Activated CD8-positive, alpha-beta memory T cell treated with anti-CD3 and anti-CD28 coated beads, Interleukin-2, amount 50 U/mL, for 1 hour (primary cell): Measurements from ENCODE around the gene PDE1A.

Source experiments
- DNase-seq: peaks from one replicate; pipeline ENCODE4 v3.0.0-alpha.2; 2020; ENCODE audit errors: extremely low read depth

PDE1A gene

GRCh38 chr2:182197529-182197928 is 229.3 kb downstream of the PDE1A start:
- DNase-seq: no peak

GRCh38 chr2:182193291-182193690 is 233.5 kb downstream of the PDE1A start:
- DNase-seq: no peak

- DNase-seq: no peak
These were observed 235.8 kb downstream of the PDE1A start for GRCh38 chr2:182191061-182191460.

- DNase-seq: no peak
These were observed 239.7 kb downstream of the PDE1A start for GRCh38 chr2:182187130-182187529.

GRCh38 chr2:182186132-182186735 is 240.6 kb downstream of the PDE1A start:
- DNase-seq: no peak

- DNase-seq: no peak
These were observed 244.4 kb downstream of the PDE1A start for GRCh38 chr2:182182436-182182835.

- no peak for DNase-seq
These were observed 245.5 kb downstream of the PDE1A start for GRCh38 chr2:182181381-182181780.

GRCh38 chr2:182179176-182179575 is 247.7 kb downstream of the PDE1A start:
- no peak for DNase-seq

GRCh38 chr2:182173944-182174622 is 252.8 kb downstream of the PDE1A start:
- no peak for DNase-seq

GRCh38 chr2:182170341-182170740 is 256.5 kb downstream of the PDE1A start:
- DNase-seq: no peak

- no peak for DNase-seq
These were observed 259.0 kb downstream of the PDE1A start for GRCh38 chr2:182167882-182168281.

GRCh38 chr2:182166841-182167240 is 260.0 kb downstream of the PDE1A start:
- no peak for DNase-seq

- no peak for DNase-seq
These were observed 260.4 kb downstream of the PDE1A start for GRCh38 chr2:182166406-182166805.

GRCh38 chr2:182165202-182165601 is 261.6 kb downstream of the PDE1A start:
- DNase-seq: no peak

GRCh38 chr2:182164686-182165085 is 262.1 kb downstream of the PDE1A start:
- no peak for DNase-seq

GRCh38 chr2:182163878-182164277 is 263.0 kb downstream of the PDE1A start:
- no peak for DNase-seq

- no peak for DNase-seq
These were observed 278.5 kb downstream of the PDE1A start for GRCh38 chr2:182148344-182148743.

- DNase-seq: no peak
These were observed 282.1 kb downstream of the PDE1A start for GRCh38 chr2:182144776-182145165.

- no peak for DNase-seq
These were observed 282.6 kb downstream of the PDE1A start for GRCh38 chr2:182144041-182144775.

GRCh38 chr2:182142062-182142461 is 284.8 kb downstream of the PDE1A start:
- DNase-seq: no peak

- DNase-seq: no peak
These were observed 292.6 kb downstream of the PDE1A start for GRCh38 chr2:182134201-182134600.

GRCh38 chr2:182133195-182133891 is 293.5 kb downstream of the PDE1A start:
- DNase-seq: no peak
